H1 (cell line): ENCODE results near the gene AGAP1. TPM values are rescaled to one million over a fixed set of nuclear protein-coding genes. Genes with fewer than 3 reads are reported as not detected.

ENCODE experiments used
- CTCF ChIA-PET: fragments of 300-600 bp; sonication (Branson Sonifier 250); formaldehyde crosslinking; loops from one replicate; lab custom pipeline; 2021; ENCODE audit not compliant: partially characterized antibody; lab: Charles Lee
- POLR2A ChIA-PET: fragments of 300-600 bp; sonication (Branson Sonifier 250); formaldehyde crosslinking; loops from one replicate; lab custom pipeline; 2021; ENCODE audit warnings: inconsistent platforms; ENCODE audit not compliant: partially characterized antibody; lab: Charles Lee
- DNase-seq, 2 experiments: peaks; one replicate each; pipeline versions ENCODE4 v3.0.0 to v3.0.0-alpha.2; 2010 to 2022; ENCODE audit warnings: low spot score in 2 of 2, low read depth in 1 of 2, mixed read lengths in 1 of 2
- FAIRE-seq: peaks from 2 replicates; lab custom pipeline; 2011; peaks lifted over from hg19 to GRCh38; lab: Jason Lieb, UNC
- H2AFZ ChIP-seq: 2 replicates; pipeline ENCODE4 v1.8.1; 2012; ENCODE audit warnings: low read length, inconsistent platforms
- H2AK5ac ChIP-seq: 2 replicates; pipeline ENCODE4 v1.6.1; 2013; ENCODE audit warnings: low read depth, low read length
- H2BK120ac ChIP-seq: replicated peaks from 2 replicates; pipeline ENCODE3; 2013; ENCODE audit warnings: low read depth, low read length, inconsistent platforms
- H2BK12ac ChIP-seq: 2 replicates; pipeline ENCODE4 v1.6.1; 2013; ENCODE audit warnings: low read depth, low read length
- H2BK15ac ChIP-seq: 2 replicates; pipeline ENCODE4 v1.6.1; 2013; ENCODE audit warnings: low read length
- H2BK20ac ChIP-seq: 2 replicates; pipeline ENCODE4 v1.6.1; 2013; ENCODE audit warnings: low read length
- H2BK5ac ChIP-seq: 2 replicates; pipeline ENCODE4 v1.6.1; 2013; ENCODE audit warnings: low read depth, low read length
- H3K14ac ChIP-seq: 2 replicates; pipeline ENCODE4 v1.6.1; 2013; ENCODE audit warnings: inconsistent platforms; ENCODE audit not compliant: insufficient read length
- H3K18ac ChIP-seq: 2 replicates; pipeline ENCODE4 v1.6.1; 2013; ENCODE audit warnings: low read length; ENCODE audit errors: extremely low read depth
- H3K23ac ChIP-seq: 2 replicates; pipeline ENCODE4 v1.6.1; 2013; ENCODE audit warnings: inconsistent platforms; ENCODE audit not compliant: insufficient read length
- H3K23me2 ChIP-seq: 2 replicates; pipeline ENCODE4 v1.6.1; 2013; ENCODE audit warnings: low read depth, low read length
- H3K27ac ChIP-seq: 2 replicates; pipeline ENCODE4 v1.6.1; 2011; ENCODE audit warnings: low read depth, low read length, inconsistent platforms
- H3K27me3 ChIP-seq, 4 experiments: replicated peaks in 1 of 4; 1 replicate in 1 of 4; 2 replicates in 3 of 4; pipeline versions ENCODE4 v1.6.1 to v1.8.1; 2011 to 2013; ENCODE audit warnings: low read length in 3 of 4, mild to moderate bottlenecking in 3 of 4, inconsistent platforms in 2 of 4, mixed read lengths in 2 of 4, moderate library complexity in 1 of 4; ENCODE audit not compliant: control insufficient read depth in 3 of 4, insufficient read depth in 3 of 4; ENCODE audit errors: extremely low read depth in 1 of 4
- H3K36me3 ChIP-seq, 4 experiments: 2 replicates each; pipeline versions ENCODE4 v1.6.1 to v1.8.1; 2011 to 2013; ENCODE audit warnings: mild to moderate bottlenecking in 4 of 4, low read length in 3 of 4, moderate library complexity in 2 of 4, control low read depth in 1 of 4, inconsistent platforms in 1 of 4; ENCODE audit not compliant: insufficient read depth in 4 of 4, control insufficient read depth in 2 of 4
- H3K4ac ChIP-seq: replicated peaks from 2 replicates; pipeline ENCODE3; 2013; ENCODE audit warnings: low read length, low read depth, mixed read lengths, inconsistent platforms; ENCODE audit not compliant: insufficient read length
- H3K4me1 ChIP-seq, 4 experiments: replicated peaks in 1 of 4; 1 replicate in 1 of 4; 2 replicates in 3 of 4; pipeline versions ENCODE4 v1.6.1 to v1.8.1; 2011 to 2013; ENCODE audit warnings: low read length in 3 of 4, inconsistent platforms in 2 of 4, mixed read lengths in 1 of 4; ENCODE audit not compliant: insufficient read depth in 4 of 4, control insufficient read depth in 3 of 4
- H3K4me2 ChIP-seq, 2 experiments: 2 replicates each; pipeline versions ENCODE4 v1.6.1 to v1.8.1; 2011 to 2013; ENCODE audit warnings: low read depth in 2 of 2, low read length in 2 of 2, control low read depth in 1 of 2, inconsistent platforms in 1 of 2, mild to moderate bottlenecking in 1 of 2; ENCODE audit not compliant: insufficient read depth in 1 of 2
- H3K4me3 ChIP-seq, 4 experiments: fragments of 200-600, 300-600 bp in 1 of 4; sonication (generic), shearing (Covaris generic), sonication (Bioruptor Twin) in 1 of 4; 2 replicates each; pipeline versions ENCODE4 v1.5.1 to v1.8.1; 2011 to 2016; ENCODE audit warnings: low read length in 4 of 4, low read depth in 3 of 4, control low read depth in 2 of 4, inconsistent platforms in 2 of 4, mild to moderate bottlenecking in 2 of 4, mixed read lengths in 1 of 4, moderate library complexity in 1 of 4; ENCODE audit not compliant: insufficient read depth in 2 of 4; ENCODE audit errors: extremely low read depth in 1 of 4
- H3K56ac ChIP-seq: replicated peaks from 2 replicates; pipeline ENCODE3; 2013; ENCODE audit warnings: low read depth, mild to moderate bottlenecking, mixed read lengths, low read length, inconsistent platforms; ENCODE audit not compliant: insufficient read length
- H3K79me1 ChIP-seq: 2 replicates; pipeline ENCODE4 v1.6.1; 2013; ENCODE audit warnings: low read depth, low read length, control low read depth
- H3K79me2 ChIP-seq, 2 experiments: 2 replicates each; pipeline versions ENCODE4 v1.6.1 to v1.8.1; 2012 to 2013; ENCODE audit warnings: low read length in 2 of 2, mild to moderate bottlenecking in 2 of 2, inconsistent platforms in 1 of 2; ENCODE audit not compliant: insufficient read depth in 2 of 2, control insufficient read depth in 1 of 2
- H3K9ac ChIP-seq, 4 experiments: replicated peaks in 1 of 4; 1 replicate in 1 of 4; 2 replicates in 3 of 4; pipeline versions ENCODE4 v1.6.1 to v1.8.1; 2011 to 2013; ENCODE audit warnings: low read depth in 3 of 4, low read length in 3 of 4, control low read depth in 2 of 4, mild to moderate bottlenecking in 2 of 4, moderate library complexity in 2 of 4, inconsistent platforms in 1 of 4; ENCODE audit errors: extremely low read depth in 1 of 4
- H3K9me3 ChIP-seq, 2 experiments: 2 replicates each; pipeline versions ENCODE4 v1.6.1 to v1.8.1; 2012 to 2013; ENCODE audit warnings: mild to moderate bottlenecking in 2 of 2, moderate library complexity in 2 of 2, control low read depth in 1 of 2, inconsistent platforms in 1 of 2, low read depth in 1 of 2, low read length in 1 of 2, mixed read lengths in 1 of 2; ENCODE audit not compliant: insufficient read depth in 2 of 2
- H4K20me1 ChIP-seq, 2 experiments: replicated peaks in 1 of 2; 2 replicates each; pipeline versions ENCODE3 to v1.8.1; 2011 to 2013; ENCODE audit warnings: inconsistent platforms in 2 of 2, low read length in 2 of 2, mild to moderate bottlenecking in 1 of 2; ENCODE audit not compliant: insufficient read depth in 2 of 2, control insufficient read depth in 1 of 2
- H4K5ac ChIP-seq: 2 replicates; pipeline ENCODE4 v1.6.1; 2013; ENCODE audit warnings: low read length, low read depth, mixed read lengths, inconsistent platforms; ENCODE audit not compliant: insufficient read length
- H4K8ac ChIP-seq: 2 replicates; pipeline ENCODE4 v1.8.0; 2013; ENCODE audit warnings: mild to moderate bottlenecking, moderate library complexity, low read length, inconsistent platforms; ENCODE audit not compliant: insufficient read depth; ENCODE audit errors: extremely low read depth
- H4K91ac ChIP-seq: replicated peaks from 2 replicates; pipeline ENCODE3; 2013; ENCODE audit warnings: low read length, mixed read lengths, inconsistent platforms; ENCODE audit not compliant: insufficient read length
- FOSL1 ChIP-seq: IDR thresholded peaks from 2 replicates; pipeline ENCODE4 v1.6.1; 2011; ENCODE audit warnings: mild to moderate bottlenecking, low read depth, low read length, moderate library complexity; ENCODE audit not compliant: insufficient read depth
- KDM4A ChIP-seq: IDR thresholded peaks from one replicate; pipeline ENCODE4 v1.7.1; 2012; ENCODE audit warnings: low read depth, mild to moderate bottlenecking, moderate library complexity, low read length, inconsistent platforms; ENCODE audit not compliant: severe bottlenecking
- SIN3A ChIP-seq, 2 experiments: IDR thresholded peaks in 1 of 2; conservative IDR thresholded peaks in 1 of 2; 2 replicates each; pipeline ENCODE4 v1.6.1; 2011 to 2012; ENCODE audit warnings: low read length in 2 of 2, improper control_type of control experiment in 1 of 2, low read depth in 1 of 2, mild to moderate bottlenecking in 1 of 2
- SUZ12 ChIP-seq: fragments of 200-600 bp; sonication (generic); IDR thresholded peaks from 2 replicates; pipeline ENCODE4 v1.6.1; 2012; ENCODE audit warnings: mild to moderate bottlenecking, inconsistent platforms, low read length, moderate library complexity, mixed read lengths
- WGBS, 2 experiments: shearing (Covaris generic) in 1 of 2; methylation state at CpG; one replicate each; pipeline versions ENCODE4 v1.1.6 to v1.1.7; 2013 to 2015; ENCODE audit warnings: low lambda C conversion rate in 2 of 2, mixed read lengths in 2 of 2, inconsistent platforms in 1 of 2, low coverage in 1 of 2, missing lambda C conversion rate in 1 of 2; ENCODE audit not compliant: insufficient replicate concordance in 2 of 2, insufficient coverage in 1 of 2, insufficient read length in 1 of 2; ENCODE audit errors: extremely low coverage in 1 of 2, missing lambda C conversion rate in 1 of 2; 5-methylcytosine and 5-hydroxymethylcytosine counted together
- polyA plus RNA-seq, 7 experiments: library from polyadenylated mRNA; depleted of rRNA in 3 of 7; stranded (reverse) in 5 of 7; unstranded in 2 of 7; fragments of >200 nt in 5 of 7; fragments of 200-250 nt in 2 of 7; gene quantifications; 1 replicate in 5 of 7; 2 replicates in 1 of 7; 4 replicates in 1 of 7; pipeline versions ENCODE4 v1.2.1 to v1.2.3, GENCODE V29; 2011 to 2013; ENCODE audit warnings: missing spikeins in 2 of 7, mixed read lengths in 2 of 7
- total RNA-seq: library from RNA; stranded (reverse); fragmentation: NEBNext Ultra II Directional; extraction: Animal tissue kit (Norgen Biotek cat#: 25700); gene quantifications from 2 replicates; pipeline ENCODE4 v1.2.1, GENCODE V29; 2021

Gene AGAP1
- total and polyA plus RNA-seq, 2 of the 8 experiments (the other 6 are each of a cell fraction or from before 2014, with no cell fraction given): 18.1 to 39.4 TPM

DNA sequence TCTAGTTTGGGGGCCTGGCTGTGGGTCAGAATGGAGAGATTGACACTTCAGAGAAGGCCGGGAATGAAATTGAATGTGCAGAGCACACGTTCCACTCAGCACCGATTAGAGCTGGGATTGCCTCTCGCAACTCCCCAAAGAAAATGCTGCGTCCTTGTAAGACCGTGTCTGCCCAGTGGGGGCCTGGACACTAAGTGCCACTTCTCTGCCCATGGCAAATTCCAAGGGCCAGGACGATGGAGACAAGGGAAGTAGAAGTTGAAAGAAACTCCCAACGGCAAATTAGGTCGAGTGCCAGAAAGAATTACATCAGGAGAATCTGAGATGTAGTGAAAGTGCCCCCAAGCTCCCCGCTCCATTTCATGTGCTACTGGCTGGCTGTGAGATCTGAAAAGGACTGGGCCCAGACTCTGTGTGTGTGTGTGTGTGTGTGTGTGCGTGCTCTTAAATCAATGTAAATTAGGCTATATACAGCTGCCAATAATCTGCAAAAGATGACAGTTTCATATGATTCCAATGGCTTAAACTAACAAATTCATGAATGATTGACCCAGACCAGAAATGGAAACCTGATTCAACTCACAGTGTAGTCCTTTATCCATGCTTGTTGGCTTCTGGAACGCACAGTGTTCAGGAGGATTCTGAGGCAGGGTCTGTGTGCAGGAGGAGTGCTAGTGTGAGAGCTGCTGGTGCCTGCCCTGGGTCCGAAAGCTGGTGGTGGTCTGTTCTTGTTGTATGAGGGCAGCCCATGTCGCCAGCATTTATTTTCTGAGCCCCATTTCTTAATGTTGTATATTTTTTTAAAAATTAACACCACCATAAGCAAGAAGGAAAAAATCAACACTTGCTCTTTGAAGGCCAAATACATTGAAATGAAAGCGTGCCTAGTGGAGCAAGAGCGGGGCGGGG is 234.3 kb downstream of the AGAP1 start:
- peaks cover 8 to 9% of the 10 kb centered on the region in 2 experiments for H4K20me1 ChIP-seq
- no peak overlapping the region for H2BK15ac ChIP-seq
- H4K91ac ChIP-seq: no peak overlapping the region
- H3K27ac ChIP-seq: no peak overlapping the region
- no peak overlapping the region for H2BK12ac ChIP-seq
- H3K14ac ChIP-seq: no peak overlapping the region
- FAIRE-seq (no peak), DNase-seq (no peak)
- H3K4ac ChIP-seq: no peak overlapping the region
- ChIA-PET POLR2A (no interaction called here), CTCF (interaction anchor here (0.8 to 3.0 kb wide), 10 partner anchors 8 to 229 kb away, joined by 3 to 11 read pairs (median 5); no protein-coding TSS in a partner anchor)
- H3K36me3 ChIP-seq: no peaks in the 10 kb centered on the region
- H2AFZ ChIP-seq: no peak overlapping the region
- TF ChIP-seq SIN3A (conservative IDR thresholded peaks at IDR 0.05 in 1 of 2, IDR thresholded peaks at IDR 0.05 in 1 of 2; ENCODE audit: low read depth in 1 of 2, low read length in 2 of 2) (no peak), KDM4A (no peak), FOSL1 (no peak), SUZ12 (no peak)
- no peak overlapping the region for H3K56ac ChIP-seq
- WGBS, 2 experiments: 89% methylated on average over 17 of the region's 17 CpGs; no CpG with 5 or more reads in 1 of the 2 experiments
- H3K23ac ChIP-seq: no peak overlapping the region
- no peak overlapping the region for H3K4me3 ChIP-seq
- H4K5ac ChIP-seq: no peak overlapping the region
- H3K79me1 ChIP-seq: peaks cover 4% of the 10 kb centered on the region; the same call in 1 of the 2 replicates
- peaks cover 0 to 10% (median 7%) of the 10 kb centered on the region in 4 experiments; a peak in 5 of 7 replicates for H3K4me1 ChIP-seq
- no peak overlapping the region for H3K4me2 ChIP-seq
- no peaks in the 10 kb centered on the region for H3K27me3 ChIP-seq
- no peak overlapping the region for H2BK120ac ChIP-seq
- no peak overlapping the region for H3K18ac ChIP-seq
- no peak overlapping the region for H2BK20ac ChIP-seq
- H3K9me3 ChIP-seq: no peaks in the 10 kb centered on the region
- no peaks in the 10 kb centered on the region; a peak in 2 of 4 replicates for H3K79me2 ChIP-seq
- no peak overlapping the region for H3K9ac ChIP-seq
- no peaks in the 10 kb centered on the region for H3K23me2 ChIP-seq
- no peak overlapping the region for H4K8ac ChIP-seq
- no peak overlapping the region for H2AK5ac ChIP-seq
- H2BK5ac ChIP-seq: no peak overlapping the region
